GM04503 (cell line): ENCODE data around the gene MAPKAPK2.
"Not testable (repeated sequence)": the region's sequence is repeated elsewhere in the genome, so short reads cannot be mapped to it uniquely, and the experiment has no call there.

Experiments used
- DNase-seq: peaks from one replicate; pipeline ENCODE4 v3.0.0-alpha.2; 2012; ENCODE audit warnings: low read depth

MAPKAPK2 gene

DNA sequence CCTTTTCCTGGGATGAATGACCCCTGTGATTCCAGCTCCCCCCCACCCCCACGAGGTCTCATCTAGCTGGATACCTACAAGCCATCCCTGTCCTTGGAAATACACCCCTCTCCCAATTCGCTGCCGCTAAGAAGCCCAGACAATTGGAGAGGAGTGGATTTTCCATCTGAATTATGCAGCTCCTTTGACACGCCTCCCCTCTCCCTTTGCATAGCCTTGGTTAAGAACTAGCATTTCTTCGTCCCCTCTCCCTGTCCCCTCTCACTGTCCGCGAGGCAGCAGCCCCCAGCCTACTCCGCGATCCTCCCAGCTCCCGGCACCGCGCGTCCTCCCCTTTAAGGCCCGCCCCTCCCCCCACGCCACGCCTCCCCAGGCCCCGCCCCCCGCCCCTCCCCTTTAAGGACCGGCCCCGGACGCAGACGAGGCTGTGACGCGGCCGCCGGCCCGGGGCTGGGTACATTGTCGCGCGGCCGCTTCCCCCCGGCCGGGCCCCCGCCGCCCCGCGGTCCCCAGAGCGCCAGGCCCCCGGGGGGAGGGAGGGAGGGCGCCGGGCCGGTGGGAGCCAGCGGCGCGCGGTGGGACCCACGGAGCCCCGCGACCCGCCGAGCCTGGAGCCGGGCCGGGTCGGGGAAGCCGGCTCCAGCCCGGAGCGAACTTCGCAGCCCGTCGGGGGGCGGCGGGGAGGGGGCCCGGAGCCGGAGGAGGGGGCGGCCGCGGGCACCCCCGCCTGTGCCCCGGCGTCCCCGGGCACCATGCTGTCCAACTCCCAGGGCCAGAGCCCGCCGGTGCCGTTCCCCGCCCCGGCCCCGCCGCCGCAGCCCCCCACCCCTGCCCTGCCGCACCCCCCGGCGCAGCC is at the start of gene MAPKAPK2:
Gene MAPKAPK2 (plus strand): TSS at position 428 of the 856 bp plus-strand sequence. CDS start 325 bp downstream, at position 753.
- DNase-seq: no peak

GRCh38 chr1:206635080-206635977 is 49.4 kb upstream of the MAPKAPK2 start, which contains the start of gene DYRK3:
TSS of gene DYRK3 (plus strand) at chr1:206635536. CDS start at chr1:206635704, 168 bp downstream.
- DNase-seq: peak; percentile 63

DNA sequence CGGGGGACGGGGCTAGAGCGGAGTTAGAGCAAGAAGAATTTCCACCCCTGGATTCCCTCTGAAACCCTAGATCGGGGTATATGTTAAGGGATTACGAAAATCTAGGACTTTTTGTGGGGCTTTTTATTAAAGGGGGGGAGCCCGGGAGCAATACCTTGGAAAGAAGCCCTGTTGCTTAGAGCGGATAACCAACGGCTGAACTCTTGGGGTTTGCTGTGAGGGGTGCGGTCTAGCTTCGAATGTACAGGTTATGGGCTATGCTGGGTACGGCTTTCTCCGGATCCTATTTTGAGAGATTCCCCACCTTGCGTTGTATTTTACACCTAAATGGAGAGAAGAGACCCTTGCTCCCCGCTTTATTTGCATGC is 48.7 kb upstream of the MAPKAPK2 start:
- DNase-seq: no peak

- no peak for DNase-seq
Measured at GRCh38 chr1:206636671-206637070, 48.0 kb upstream of the MAPKAPK2 start.

GRCh38 chr1:206637605-206638004 is 47.1 kb upstream of the MAPKAPK2 start:
- no peak for DNase-seq

DNA sequence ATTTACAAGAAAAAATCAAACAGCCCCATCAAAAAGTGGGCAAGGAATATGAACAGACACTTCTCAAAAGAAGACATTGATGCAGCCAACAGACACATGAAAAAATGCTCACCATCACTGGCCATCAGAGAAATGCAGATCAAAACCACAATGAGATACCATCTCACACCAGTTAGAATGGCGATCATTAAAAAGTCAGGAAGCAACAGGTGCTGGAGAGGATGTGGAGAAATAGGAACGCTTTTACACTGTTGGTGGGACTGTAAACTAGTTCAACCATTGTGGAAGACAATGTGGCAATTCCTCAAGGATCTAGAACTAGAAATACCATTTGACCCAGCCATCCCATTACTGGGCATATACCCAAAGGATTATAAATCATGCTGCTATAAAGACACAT is 42.6 kb upstream of the MAPKAPK2 start:
- not testable (repeated sequence) for DNase-seq

- DNase-seq: no peak
Measured at GRCh38 chr1:206643118-206643698, 41.5 kb upstream of the MAPKAPK2 start.

DNA sequence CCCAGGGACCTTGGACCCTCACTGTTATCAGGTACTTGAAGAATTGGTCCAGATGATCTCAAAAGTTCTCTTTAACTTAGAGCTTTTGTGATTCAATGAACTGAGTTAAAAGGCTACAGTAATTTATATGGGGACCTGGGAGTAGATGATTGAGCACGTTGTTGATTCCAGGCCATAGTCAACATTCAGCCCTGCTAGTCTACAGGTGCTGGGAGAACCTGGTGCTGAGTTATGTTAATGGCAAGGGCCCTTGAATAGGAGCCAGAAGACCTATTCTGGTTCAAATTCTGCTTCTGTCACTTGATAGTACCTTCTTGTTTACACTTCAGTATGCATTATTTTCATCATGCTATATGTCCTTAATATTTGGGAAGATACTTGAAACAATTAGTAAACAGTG is 38.2 kb upstream of the MAPKAPK2 start:
- no peak for DNase-seq

DNA sequence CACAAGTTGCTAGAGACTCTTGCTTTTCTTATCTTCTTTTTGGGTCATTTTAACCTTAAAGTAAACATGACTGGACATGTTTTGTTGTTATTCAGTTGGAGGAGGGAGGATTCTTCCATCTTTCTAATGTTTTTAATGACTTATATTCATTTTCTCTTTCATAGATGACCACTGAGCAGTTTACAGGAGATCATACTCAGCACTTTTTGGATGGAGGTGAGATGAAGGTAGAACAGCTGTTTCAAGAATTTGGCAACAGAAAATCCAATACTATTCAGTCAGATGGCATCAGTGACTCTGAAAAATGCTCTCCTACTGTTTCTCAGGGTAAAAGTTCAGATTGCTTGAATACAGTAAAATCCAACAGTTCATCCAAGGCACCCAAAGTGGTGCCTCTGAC is 37.5 kb upstream of the MAPKAPK2 start:
- no peak for DNase-seq

DNA sequence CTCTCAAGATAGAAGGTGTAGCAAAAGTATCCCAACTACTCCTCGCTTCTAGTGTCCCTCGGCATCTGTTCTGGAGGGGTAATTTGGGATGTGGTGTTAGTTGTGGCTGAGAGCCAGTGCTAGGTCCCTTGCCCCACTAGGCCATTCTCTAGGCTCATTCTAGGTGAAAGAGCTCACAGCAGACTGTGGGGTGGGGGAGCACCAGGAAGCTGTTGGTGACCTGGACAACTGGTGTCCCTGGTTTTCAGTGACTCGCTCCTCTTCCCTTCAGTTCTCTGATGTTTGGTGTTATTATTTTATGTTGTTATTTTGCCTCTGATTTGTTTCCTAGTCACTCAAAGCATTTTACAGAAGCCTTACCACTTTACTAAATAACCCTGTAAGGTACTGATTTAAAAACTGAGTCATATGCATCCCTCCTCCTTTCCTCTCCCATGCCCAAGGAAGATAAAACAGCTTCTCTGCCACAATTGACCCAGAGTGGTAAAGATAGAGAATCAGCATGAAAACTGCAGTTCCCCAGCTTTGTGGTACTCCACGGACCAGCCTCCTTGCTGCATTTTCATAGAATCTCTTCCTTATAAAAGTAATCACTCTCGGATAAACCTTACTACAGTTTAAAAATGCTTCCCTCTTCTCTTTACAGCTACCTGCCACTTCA is 35.3 kb upstream of the MAPKAPK2 start:
- no peak for DNase-seq

DNA sequence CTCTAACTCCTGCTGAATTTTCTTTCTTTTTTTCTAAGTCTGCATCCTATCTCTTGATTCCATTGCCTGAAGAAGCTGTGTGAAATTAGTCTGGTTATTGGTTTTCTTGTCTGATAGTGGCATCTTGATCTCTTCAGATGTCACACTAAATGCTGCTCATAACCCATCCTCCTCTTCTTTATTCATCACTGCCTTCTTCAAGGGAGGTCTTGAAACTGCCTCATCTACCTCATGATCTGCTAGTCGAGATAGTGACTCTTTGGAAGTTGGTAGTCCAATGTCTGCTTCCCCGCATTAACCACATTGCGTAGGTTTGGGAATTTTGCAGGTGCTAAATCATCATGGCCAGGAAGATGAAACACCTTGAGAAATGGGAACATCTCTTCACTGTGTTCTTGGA is 33.7 kb upstream of the MAPKAPK2 start:
- DNase-seq: no peak

DNA sequence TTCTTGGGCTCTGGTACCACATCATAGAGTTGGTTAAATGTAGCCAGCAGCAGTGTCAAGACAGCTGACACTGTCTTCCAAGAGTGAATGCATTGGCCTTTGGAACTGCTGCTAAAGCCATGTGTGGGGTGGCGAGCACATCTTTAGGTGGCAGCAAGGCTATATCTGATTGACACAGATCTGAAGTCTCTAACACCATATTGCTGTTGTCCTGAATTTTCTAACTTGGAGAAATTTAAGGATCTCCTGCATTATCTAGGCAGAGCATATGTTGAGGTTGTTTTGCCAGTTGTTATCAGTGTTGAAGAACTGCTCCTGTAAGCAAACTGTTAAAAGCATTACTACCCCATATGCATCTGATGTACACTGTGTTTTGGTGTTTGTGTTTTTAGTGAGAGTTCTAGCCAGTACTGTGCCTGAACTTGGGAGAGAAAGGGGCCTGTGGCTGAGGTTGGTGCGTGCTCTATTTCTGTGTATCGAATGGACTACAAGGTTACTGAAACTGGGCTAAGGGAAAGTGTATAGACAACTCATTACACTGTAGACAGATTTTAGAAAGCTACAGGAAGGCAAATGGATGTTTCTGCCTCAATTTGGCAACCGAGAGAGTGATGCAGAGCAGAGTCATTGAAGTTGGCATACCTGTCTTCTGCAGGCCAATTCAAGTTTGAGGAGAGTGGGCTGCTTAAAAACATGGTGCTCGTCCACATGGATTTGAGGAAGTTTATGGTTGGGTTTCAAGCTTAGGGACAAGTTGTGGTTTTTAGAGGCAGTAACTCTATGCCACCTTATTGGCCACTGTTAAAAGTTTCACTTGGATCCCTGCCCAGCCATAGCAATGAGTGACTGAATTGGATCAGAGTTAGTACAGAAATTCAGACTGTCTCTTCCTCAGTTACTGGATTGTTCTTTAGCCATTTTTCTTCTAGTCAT is 32.5 kb upstream of the MAPKAPK2 start:
- no peak for DNase-seq

GRCh38 chr1:206653715-206654459 is 30.8 kb upstream of the MAPKAPK2 start:
- no peak for DNase-seq

- DNase-seq: no peak
Measured at GRCh38 chr1:206654828-206655227, 29.9 kb upstream of the MAPKAPK2 start.

GRCh38 chr1:206655471-206655882 is 29.2 kb upstream of the MAPKAPK2 start:
- DNase-seq: no peak

- DNase-seq: no peak
Measured at GRCh38 chr1:206656936-206657335, 27.8 kb upstream of the MAPKAPK2 start.

- DNase-seq: no peak
Measured at GRCh38 chr1:206657751-206658150, 27.0 kb upstream of the MAPKAPK2 start.

- DNase-seq: no peak
Measured at GRCh38 chr1:206658264-206658980, 26.3 kb upstream of the MAPKAPK2 start.

- DNase-seq: no peak
Measured at GRCh38 chr1:206658981-206659273, 25.8 kb upstream of the MAPKAPK2 start.

GRCh38 chr1:206660136-206660535 is 24.6 kb upstream of the MAPKAPK2 start:
- DNase-seq: no peak
